GM10266 (cell line): Measurements from ENCODE around the gene OS9.

ENCODE experiments used
- DNase-seq: peaks from one replicate; pipeline ENCODE4 v3.0.0; 2012; ENCODE audit errors: extremely low spot score
- TF ChIP-seq, protein P1 (sequence below): IDR thresholded peaks from 2 replicates; pipeline ENCODE4 v1.5.1; 2012; ENCODE audit warnings: mild to moderate bottlenecking, low read depth; ENCODE audit not compliant: control insufficient read depth, insufficient read depth; ENCODE audit errors: missing control alignments

OS9 gene

DNA sequence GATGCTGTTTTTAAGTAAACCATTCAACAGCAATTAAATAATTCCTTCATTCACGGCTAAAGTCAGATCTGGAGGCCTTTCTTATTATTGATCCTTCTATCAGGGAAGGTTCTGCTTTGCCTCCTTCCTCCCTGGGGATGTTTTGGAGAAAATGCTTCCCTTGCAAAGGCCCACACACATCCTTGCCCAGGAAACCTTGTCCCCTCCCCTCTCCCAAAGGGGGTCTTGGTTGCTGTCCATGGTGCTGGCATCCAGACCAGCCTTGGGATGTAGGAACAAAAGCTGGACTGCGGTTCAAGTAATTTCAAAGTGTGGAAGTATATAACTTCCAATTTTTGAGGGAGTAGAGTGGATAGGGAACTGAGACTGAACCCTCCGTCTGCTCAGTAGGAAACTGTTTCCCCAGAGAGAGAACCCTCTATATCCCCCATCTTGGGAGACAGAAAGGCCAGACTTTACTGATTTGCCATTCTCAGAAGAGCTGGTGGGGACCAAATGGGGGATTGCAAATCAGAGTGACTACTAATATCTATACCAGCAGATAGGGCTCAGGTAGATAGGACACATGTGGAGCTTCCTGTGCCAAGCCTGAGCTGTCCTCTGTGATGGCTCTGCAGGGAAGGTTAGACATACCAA, 66.5 kb downstream of the OS9 start:
- TF ChIP-seq, protein P1, sequence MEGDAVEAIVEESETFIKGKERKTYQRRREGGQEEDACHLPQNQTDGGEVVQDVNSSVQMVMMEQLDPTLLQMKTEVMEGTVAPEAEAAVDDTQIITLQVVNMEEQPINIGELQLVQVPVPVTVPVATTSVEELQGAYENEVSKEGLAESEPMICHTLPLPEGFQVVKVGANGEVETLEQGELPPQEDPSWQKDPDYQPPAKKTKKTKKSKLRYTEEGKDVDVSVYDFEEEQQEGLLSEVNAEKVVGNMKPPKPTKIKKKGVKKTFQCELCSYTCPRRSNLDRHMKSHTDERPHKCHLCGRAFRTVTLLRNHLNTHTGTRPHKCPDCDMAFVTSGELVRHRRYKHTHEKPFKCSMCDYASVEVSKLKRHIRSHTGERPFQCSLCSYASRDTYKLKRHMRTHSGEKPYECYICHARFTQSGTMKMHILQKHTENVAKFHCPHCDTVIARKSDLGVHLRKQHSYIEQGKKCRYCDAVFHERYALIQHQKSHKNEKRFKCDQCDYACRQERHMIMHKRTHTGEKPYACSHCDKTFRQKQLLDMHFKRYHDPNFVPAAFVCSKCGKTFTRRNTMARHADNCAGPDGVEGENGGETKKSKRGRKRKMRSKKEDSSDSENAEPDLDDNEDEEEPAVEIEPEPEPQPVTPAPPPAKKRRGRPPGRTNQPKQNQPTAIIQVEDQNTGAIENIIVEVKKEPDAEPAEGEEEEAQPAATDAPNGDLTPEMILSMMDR, result no peak
- no peak for DNase-seq

DNA sequence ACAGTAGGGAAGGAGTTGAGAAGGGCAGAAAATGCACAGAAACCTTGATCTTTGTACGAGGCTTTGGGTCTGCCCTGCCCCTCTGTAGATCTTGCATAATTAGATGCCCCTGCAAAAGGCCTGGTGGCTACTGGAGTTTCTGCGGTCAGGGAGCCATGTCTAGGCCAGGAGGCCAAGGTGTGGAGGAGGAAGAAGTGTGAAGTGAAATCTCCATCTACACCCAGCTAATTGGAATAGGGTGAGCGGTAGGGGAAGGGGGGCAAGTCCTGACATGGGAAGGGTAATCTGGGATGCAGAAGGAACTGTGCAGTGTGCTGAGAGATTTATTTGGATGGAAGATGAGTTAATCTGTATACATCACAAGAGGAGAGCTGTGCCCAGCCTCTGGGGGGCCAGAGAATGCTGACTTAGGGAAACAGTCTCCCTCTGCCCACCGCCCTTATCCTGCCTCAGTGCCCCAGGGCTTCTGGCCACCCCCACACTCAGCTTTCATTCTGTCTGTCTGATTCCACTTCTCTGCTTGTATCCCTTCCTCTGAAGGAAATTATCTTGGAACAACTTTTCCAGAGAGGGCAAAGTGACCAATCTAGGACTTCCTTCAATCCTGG, 67.6 kb downstream of the OS9 start:
- no peak for DNase-seq
- TF ChIP-seq, protein P1, result no peak

DNA sequence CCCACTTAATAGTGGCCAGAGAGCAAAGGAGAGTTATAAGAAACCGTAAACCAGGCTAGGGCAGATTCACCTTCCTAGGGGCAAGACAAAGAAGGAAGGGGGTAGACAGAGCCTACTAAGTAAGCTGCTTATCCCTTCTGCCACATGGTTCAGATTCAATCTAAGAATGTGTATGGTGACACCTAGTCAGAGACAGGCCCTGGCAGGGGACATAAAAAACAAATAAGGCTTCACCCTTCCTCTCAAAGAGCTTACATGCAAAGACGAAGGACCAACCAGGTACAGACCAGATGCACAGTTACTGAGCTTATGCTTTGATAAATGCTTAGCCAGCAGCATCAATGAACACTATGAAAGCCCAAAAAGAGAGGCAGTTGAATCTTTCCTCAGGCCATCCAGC, 68.5 kb downstream of the OS9 start:
- TF ChIP-seq, protein P1, result no peak

DNA sequence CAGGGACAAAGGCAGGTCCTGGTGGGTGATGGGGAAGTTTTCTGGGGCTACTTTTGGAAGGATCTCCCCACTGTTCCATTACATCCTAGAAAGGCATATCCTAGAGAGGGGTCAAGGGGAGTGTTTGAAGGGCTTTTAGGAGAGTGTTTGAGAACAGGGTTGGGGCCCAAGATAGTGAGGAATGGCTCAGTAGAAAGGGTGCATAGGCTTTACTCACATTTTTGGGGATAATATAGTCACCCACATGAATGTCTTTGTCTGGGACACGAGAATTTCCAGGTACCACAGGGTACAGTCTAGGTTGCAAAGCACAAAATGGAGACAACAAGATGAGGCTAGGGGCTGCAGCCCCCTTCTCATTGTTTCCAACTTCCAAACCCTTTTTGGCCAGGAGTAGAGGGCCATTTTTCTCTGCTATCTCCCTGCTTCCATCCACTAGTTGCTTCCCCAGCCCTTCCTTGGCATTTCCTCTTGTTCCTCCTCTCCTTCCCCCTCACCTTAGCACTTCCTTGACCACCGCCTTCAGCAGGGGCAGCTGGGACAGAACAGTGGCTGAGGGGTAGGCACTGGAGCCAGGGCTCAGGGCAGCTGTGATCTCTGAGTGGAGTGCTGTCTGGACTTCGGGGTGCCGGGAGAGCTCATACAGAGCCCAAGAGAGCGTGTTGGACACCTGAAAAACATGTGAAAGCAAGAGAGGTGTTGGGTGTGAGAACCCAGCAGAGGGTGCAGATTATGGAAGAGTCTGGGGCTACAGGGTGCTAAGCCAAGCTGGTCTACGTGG, 70.1 kb downstream of the OS9 start:
- no peak for DNase-seq
- TF ChIP-seq, protein P1, result no peak

More for the DNA sequence above, 68.5 kb downstream of the OS9 start:
- no peak for DNase-seq

DNA sequence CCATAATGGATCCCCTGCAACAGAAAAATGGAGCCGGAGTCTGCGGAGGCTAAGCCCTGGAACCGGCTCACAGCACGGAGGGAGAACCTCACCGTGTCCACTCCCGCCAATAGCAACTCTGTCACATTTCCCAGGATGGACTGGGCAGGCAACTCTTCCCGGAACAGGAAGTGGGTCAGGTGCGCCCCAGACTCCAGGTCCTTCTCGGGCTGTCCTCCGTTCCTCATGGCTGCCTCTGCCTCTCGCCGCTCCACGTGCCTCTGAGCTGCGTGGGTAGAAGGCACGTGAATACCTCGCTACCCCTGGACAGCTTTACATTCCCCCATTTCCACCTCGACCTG, 70.7 kb downstream of the OS9 start:
- TF ChIP-seq, protein P1, result no peak
- no peak for DNase-seq

DNA sequence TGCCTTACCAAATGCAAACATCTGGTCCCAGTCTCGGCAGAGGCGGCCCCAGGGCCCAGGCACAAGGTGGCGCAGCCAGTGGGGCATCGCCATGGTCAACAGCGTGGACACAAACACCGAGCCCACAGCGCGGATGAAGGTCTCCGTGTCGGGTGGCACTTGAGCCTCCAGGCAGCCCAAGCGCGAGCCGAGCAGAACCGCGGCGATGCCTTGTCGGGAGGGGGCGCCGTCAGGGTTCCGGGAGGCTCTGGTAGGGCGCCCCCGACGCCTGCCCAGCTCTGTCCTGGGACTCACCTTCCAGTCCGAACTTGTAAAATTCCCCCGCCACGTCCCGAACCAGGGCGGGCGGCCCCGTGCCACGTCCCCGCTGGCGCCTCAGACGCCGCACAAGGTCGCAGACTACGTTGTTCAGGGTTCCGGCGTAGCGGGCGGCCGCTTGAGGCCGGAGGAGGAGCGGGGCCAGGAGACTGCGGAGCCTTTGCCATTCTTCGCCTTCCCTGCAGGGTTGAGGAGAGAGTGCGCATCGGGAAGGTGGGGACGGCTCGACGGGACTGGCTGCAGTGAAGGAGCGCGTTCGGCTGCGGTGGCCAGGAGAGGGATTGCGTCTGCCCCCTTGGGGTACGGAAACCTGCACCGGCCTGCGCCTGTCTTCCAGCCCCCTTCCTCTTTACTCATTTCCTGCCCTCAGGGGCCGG, 71.2 kb downstream of the OS9 start:
- DNase-seq, result no peak

More for the DNA sequence above, 71.2 kb downstream of the OS9 start:
- TF ChIP-seq, protein P1, result peak; percentile 65
